T-helper 2 cell treated with Interferon-gamma antibody and Interleukin-4, amounts not matched to agents 100 ng/mL and 5 ng/mL, for 36 hours (primary cell): ENCODE results near the gene MIER1. TPM values are rescaled to one million over a fixed set of nuclear protein-coding genes. Genes with fewer than 3 reads are reported as not detected.

ENCODE experiments used
- total RNA-seq: library from RNA; stranded (reverse); gene quantifications from 2 replicates; pipeline ENCODE4 v1.2.3, GENCODE V29; 2022

The MIER1 gene
- total RNA-seq, 1 donor from 2014 or later: 46.8 TPM

Other genes with a start within 250 kb of the MIER1 start
- gene DYNLT5, start 172.5 kb upstream of the MIER1 start, total RNA-seq: not detected in 2 replicates
- not detected in 2 replicates for gene INSL5, start 123.7 kb upstream of the MIER1 start, total RNA-seq
- gene DNAI4, start 134 bp upstream of the MIER1 start, total RNA-seq: 1.6 and 2.3 TPM in 2 replicates
- 12.9 and 13.2 TPM in 2 replicates for gene SLC35D1, start 129.2 kb downstream of the MIER1 start, total RNA-seq
- not detected in 2 replicates for gene C1orf141, start 210.0 kb downstream of the MIER1 start, total RNA-seq
- 0.23 TPM in 2 replicates for gene IL23R, start 241.5 kb downstream of the MIER1 start, total RNA-seq